Measurements from ENCODE around the gene SRD5A1.

The SRD5A1 gene

DNA sequence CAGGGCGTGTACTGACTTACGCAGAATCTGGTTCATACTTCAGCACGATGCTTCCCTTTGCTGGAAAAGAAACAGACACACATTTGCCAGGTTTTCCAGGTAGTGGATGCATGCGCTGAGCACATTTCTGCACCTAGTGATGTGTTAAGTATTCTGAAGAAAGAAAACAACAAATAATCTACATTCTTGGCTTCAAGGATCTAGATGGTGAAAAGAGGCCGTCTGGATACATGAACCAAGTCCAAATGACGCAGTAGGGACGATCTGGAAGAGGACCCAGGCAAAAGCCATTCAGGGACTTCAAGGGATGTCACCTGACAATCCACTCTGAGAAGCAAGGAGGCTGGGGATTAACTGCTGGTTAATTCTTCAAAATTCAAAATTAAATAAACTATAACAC, 30.8 kb upstream of the SRD5A1 start:
- TF ChIP-seq, protein P1, sequence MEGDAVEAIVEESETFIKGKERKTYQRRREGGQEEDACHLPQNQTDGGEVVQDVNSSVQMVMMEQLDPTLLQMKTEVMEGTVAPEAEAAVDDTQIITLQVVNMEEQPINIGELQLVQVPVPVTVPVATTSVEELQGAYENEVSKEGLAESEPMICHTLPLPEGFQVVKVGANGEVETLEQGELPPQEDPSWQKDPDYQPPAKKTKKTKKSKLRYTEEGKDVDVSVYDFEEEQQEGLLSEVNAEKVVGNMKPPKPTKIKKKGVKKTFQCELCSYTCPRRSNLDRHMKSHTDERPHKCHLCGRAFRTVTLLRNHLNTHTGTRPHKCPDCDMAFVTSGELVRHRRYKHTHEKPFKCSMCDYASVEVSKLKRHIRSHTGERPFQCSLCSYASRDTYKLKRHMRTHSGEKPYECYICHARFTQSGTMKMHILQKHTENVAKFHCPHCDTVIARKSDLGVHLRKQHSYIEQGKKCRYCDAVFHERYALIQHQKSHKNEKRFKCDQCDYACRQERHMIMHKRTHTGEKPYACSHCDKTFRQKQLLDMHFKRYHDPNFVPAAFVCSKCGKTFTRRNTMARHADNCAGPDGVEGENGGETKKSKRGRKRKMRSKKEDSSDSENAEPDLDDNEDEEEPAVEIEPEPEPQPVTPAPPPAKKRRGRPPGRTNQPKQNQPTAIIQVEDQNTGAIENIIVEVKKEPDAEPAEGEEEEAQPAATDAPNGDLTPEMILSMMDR (IDR thresholded peaks at IDR 0.05; ENCODE audit: low read depth, low read length, missing control alignments), result no peak
- no peak for DNase-seq (ENCODE audit: low read depth)
- no peak overlapping the region for H3K4me3 ChIP-seq (ENCODE audit: low read depth, low read length)

DNA sequence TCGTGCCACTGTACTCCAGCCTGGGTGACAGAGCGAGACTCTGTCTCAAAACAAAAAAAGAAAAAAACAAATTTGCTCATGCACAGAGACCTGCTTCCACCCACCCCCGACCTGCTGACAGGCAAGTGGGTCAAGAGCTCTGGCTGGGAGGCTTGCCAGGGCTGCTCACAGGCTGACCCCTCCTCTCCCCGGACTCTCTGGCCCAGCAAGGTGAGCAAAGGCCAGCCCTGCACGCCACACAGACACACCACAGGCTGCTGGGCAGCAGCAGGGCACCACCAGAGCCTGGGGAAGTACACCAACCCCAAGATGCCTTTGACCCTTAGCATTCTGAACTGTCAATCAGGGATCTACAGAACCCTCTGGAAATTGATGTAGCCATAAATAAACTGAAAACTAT, 29.6 kb upstream of the SRD5A1 start:
- no peak overlapping the region for H3K4me3 ChIP-seq (ENCODE audit: low read depth, low read length)
- TF ChIP-seq, protein P1 (IDR thresholded peaks at IDR 0.05; ENCODE audit: low read depth, low read length, missing control alignments), result no peak
- DNase-seq (ENCODE audit: low read depth), result no peak

DNA sequence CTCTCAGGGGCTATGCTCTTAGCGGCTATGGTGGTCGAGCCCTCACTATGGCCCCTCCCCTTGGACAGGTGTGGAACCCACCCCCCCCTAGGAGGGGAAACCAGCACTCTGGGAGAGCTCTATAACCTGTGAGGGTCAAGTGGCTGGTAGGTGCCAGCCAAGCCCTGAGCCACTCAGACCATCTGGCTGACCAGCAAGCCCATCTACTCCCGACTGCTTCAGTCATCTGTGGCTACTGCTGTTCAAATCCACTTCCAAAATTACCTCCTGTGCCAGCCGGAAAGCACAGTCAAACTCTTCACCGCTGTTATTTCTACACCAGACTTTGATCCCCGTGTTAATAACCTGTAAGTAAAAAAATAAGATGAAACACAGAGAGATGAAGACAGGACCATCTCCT, 28.9 kb upstream of the SRD5A1 start:
- no peak for DNase-seq (ENCODE audit: low read depth)
- TF ChIP-seq, protein P1 (IDR thresholded peaks at IDR 0.05; ENCODE audit: low read depth, low read length, missing control alignments), result no peak
- no peak overlapping the region for H3K4me3 ChIP-seq (ENCODE audit: low read depth, low read length)

DNA sequence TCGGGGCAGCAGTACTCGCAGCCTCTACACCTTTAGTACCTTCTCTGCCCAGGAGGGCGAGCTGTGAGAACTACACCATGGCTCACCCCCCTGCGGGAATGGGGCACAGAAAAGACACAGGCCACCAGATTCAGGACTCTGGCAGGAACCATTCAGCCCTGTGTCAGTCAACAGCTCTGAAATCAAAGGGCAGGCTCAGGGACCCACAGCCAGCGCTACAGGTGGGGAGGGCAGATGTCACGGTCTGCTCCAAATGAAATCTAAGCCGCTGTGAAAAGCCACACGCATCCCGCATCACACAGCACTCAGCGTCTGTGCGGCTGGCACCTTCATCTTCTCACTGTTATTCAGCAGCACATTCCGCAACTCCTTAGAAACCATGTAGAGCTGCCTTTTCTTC, 28.3 kb upstream of the SRD5A1 start:
- TF ChIP-seq, protein P1 (IDR thresholded peaks at IDR 0.05; ENCODE audit: low read depth, low read length, missing control alignments), result no peak
- no peak for DNase-seq (ENCODE audit: low read depth)

DNA sequence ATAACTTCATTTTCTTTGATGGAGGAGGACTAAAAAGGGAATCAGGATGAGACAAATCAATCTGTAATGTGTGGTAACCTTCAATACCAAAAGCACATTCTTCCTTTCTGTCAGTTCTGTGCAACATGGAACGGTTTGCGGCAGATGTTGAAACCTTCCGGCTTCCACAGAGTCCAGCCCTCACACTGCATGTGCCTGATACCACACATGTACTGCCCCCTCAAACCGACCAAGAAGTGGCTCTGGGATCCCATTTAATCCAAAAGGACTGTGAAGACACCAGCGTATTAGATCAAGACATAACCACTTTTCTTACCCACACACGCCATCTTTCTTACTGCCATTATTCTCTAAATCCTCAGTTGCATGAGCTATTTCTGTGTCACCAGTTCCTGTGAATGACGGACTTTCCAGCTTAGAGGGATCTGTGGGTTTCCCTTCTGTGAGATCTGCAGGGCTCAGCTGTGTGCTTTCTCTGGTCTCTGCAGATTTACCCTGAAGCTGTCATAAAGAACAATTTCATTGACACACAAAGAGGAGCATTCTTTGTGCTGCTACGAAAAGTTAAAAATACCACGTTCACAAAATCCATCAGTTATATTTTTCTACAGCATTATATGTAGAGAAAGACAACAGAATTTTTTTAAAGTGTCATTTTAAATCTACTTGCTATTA, 26.2 kb upstream of the SRD5A1 start:
- TF ChIP-seq, protein P1 (IDR thresholded peaks at IDR 0.05; ENCODE audit: low read depth, low read length, missing control alignments), result no peak
- no peak overlapping the region for H3K4me3 ChIP-seq (ENCODE audit: low read depth, low read length)
- no peak for DNase-seq (ENCODE audit: low read depth)

More for the DNA sequence above, 28.3 kb upstream of the SRD5A1 start:
- no peak overlapping the region for H3K4me3 ChIP-seq (ENCODE audit: low read depth, low read length)

DNA sequence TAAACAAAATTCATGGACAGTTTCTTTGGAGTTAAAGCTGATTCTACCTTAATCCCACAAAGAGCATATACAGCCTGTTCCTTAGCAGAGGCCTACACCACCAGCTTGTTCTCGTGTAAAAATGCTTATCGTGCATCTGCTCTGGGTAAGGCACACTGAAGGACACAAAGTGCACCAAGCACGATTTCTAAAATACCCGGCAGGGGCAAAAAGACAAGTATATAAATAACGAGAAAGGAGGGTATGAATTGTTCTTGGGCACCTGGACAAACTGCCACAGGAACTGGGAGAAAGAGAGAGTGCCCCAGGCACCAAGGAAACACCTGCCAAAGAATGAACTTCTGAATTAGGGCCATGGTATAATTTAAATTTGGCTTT, 25.7 kb upstream of the SRD5A1 start:
- TF ChIP-seq, protein P1 (IDR thresholded peaks at IDR 0.05; ENCODE audit: low read depth, low read length, missing control alignments), result no peak

DNA sequence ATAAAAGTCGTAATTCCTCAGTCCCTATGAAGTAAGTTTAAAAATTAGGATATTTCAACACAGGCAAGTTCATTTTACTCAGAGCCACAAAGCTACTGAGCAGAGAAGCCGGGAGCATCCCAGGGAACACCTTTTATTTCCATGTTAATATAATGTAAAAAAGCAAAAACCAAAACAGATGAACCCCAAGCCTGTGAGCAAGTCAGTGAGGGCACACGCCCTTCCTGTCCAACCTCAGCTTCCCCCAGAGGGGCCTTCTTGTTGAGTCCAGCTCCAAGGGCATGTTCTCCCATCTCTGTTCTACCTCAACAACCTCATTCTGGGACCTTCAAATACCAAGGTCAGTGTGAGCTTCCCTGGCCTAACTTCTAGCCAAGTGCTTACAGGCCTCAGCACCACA, 25.2 kb upstream of the SRD5A1 start:
- no peak overlapping the region for H3K4me3 ChIP-seq (ENCODE audit: low read depth, low read length)
- TF ChIP-seq, protein P1 (IDR thresholded peaks at IDR 0.05; ENCODE audit: low read depth, low read length, missing control alignments), result no peak
- DNase-seq (ENCODE audit: low read depth), result no peak

More for the DNA sequence above, 25.7 kb upstream of the SRD5A1 start:
- no peak overlapping the region for H3K4me3 ChIP-seq (ENCODE audit: low read depth, low read length)
- DNase-seq (ENCODE audit: low read depth), result no peak
